ENCODE results near the gene ADCY10. TPM values are rescaled to one million over a fixed set of nuclear protein-coding genes. Genes with fewer than 3 reads are reported as not detected.

The ADCY10 gene
- total and polyA plus RNA-seq, 9 of the 15 experiments (the other 6 are each of a cell fraction or from before 2014, with no cell fraction given) = 0.08 to 0.86 (median 0.22) TPM

DNA sequence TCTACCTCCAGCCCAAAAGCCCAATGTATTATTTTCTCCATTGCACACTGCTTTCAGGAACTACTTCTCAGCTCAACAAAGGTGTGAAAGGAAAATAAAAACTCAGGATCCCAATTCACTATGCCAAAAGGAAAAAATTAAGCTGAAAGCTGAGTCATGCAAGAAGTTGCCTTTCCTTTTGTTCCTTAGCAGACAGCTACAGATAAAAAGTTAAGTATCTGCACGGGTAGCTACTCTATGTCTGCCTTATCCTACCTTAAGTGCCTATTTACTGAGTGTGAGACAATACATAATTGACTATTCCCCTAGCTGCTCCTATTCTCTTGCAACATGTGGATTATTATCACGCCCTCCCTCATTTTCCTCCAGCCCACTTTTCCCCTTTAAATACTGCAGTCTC, 84.1 kb downstream of the ADCY10 start:
- FAIRE-seq = peak; percentile 72
- TF ChIP-seq SREBF2 (CRISPR knock-in tag; IDR thresholded peaks at IDR 0.05) = no peak
- TF ChIP-seq FUS (optimal IDR thresholded peaks at IDR 0.05; ENCODE audit: low read depth, low read length) = no peak
- TF ChIP-seq ZNF655 (CRISPR knock-in tag; IDR thresholded peaks at IDR 0.05) = no peak
- TF ChIP-seq, protein P1, sequence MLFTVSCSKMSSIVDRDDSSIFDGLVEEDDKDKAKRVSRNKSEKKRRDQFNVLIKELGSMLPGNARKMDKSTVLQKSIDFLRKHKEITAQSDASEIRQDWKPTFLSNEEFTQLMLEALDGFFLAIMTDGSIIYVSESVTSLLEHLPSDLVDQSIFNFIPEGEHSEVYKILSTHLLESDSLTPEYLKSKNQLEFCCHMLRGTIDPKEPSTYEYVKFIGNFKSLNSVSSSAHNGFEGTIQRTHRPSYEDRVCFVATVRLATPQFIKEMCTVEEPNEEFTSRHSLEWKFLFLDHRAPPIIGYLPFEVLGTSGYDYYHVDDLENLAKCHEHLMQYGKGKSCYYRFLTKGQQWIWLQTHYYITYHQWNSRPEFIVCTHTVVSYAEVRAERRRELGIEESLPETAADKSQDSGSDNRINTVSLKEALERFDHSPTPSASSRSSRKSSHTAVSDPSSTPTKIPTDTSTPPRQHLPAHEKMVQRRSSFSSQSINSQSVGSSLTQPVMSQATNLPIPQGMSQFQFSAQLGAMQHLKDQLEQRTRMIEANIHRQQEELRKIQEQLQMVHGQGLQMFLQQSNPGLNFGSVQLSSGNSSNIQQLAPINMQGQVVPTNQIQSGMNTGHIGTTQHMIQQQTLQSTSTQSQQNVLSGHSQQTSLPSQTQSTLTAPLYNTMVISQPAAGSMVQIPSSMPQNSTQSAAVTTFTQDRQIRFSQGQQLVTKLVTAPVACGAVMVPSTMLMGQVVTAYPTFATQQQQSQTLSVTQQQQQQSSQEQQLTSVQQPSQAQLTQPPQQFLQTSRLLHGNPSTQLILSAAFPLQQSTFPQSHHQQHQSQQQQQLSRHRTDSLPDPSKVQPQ (CRISPR knock-in tag; IDR thresholded peaks at IDR 0.05; ENCODE audit: borderline replicate concordance) = no peak
- no peak for TF ChIP-seq ZNF354B (CRISPR knock-in tag; IDR thresholded peaks at IDR 0.05)
- TF ChIP-seq MYBL2 (IDR thresholded peaks at IDR 0.05; ENCODE audit: low read depth) = no peak
- TF ChIP-seq MYBL2 (CRISPR knock-in tag; IDR thresholded peaks at IDR 0.05; ENCODE audit: borderline replicate concordance) = no peak
- TF ChIP-seq PTBP1 (IDR thresholded peaks at IDR 0.05; ENCODE audit: low read depth, low read length) = no peak
- TF ChIP-seq TEAD1 (CRISPR knock-in tag; IDR thresholded peaks at IDR 0.05) = no peak
- no peak for TF ChIP-seq ZNF57 (CRISPR knock-in tag; IDR thresholded peaks at IDR 0.05)
- no peak for TF ChIP-seq ELF2 (CRISPR knock-in tag; IDR thresholded peaks at IDR 0.05)
- peak; percentile 56 for TF ChIP-seq BHLHE40 (IDR thresholded peaks at IDR 0.05; ENCODE audit: low read length)
- no peak for TF ChIP-seq ZHX1 (conservative IDR thresholded peaks at IDR 0.05; ENCODE audit: low read length)
- TF ChIP-seq DPF2 (IDR thresholded peaks at IDR 0.05) = peak; percentile 82
- TF ChIP-seq SP2 (IDR thresholded peaks at IDR 0.05; ENCODE audit: extremely low read depth, low read depth, low read length, poor library complexity, severe bottlenecking) = no peak
- TF ChIP-seq HEY1 (CRISPR knock-in tag; IDR thresholded peaks at IDR 0.05; ENCODE audit: borderline replicate concordance) = no peak
- TF ChIP-seq KDM2B (CRISPR knock-in tag; IDR thresholded peaks at IDR 0.05) = no peak
- no peak for TF ChIP-seq PHTF2 (CRISPR knock-in tag; IDR thresholded peaks at IDR 0.05)
- TF ChIP-seq JUNB (CRISPR knock-in tag; conservative IDR thresholded peaks at IDR 0.05) = no peak

More for the DNA sequence above, 84.1 kb downstream of the ADCY10 start:
- BruUV-seq (replicated peaks) = no TSS peak
- Histone ChIP-seq H3K9me1 (ENCODE audit: control insufficient read depth, insufficient read depth, low read length) (no peaks in the 10 kb centered on the region), H3K79me2 (ENCODE audit: control insufficient read depth, insufficient read depth, low read length) (no peaks in the 10 kb centered on the region), H3K27ac (ENCODE audit: extremely low read depth, low read depth, low read length) (peak overlapping the region; percentile 61), H3K27me3 (ENCODE audit: control insufficient read depth in 2 of 2, insufficient read depth in 2 of 2, low read length in 2 of 2) (no peaks in the 10 kb centered on the region), H4K20me1 (replicated peaks; ENCODE audit: control insufficient read depth, insufficient read depth, low read length) (no peaks in the 10 kb centered on the region), H3K4me3 (no peak overlapping the region), H3K36me3 (ENCODE audit: control insufficient read depth, insufficient read depth, low read length) (no peaks in the 10 kb centered on the region), H3K9me3 (replicated peaks; ENCODE audit: control insufficient read depth, insufficient read depth, low read depth, low read length) (no peaks in the 10 kb centered on the region), H3K4me2 (ENCODE audit: insufficient read depth, low read length) (peak overlapping the region; percentile 56; the same call in 1 of the 2 replicates), H2AFZ (ENCODE audit: low read depth, low read length) (peak overlapping the region; percentile 88), H3K9ac (ENCODE audit: insufficient read depth in 1 of 2, low read depth in 2 of 2, low read length in 2 of 2) (peak overlapping the region in 1 of 2 experiments; percentile 45; a peak in 1 of 4 replicates), H3K4me1 (replicated peaks in 1 of 2; ENCODE audit: control insufficient read depth in 2 of 2, insufficient read depth in 2 of 2, low read length in 2 of 2) (peaks cover 8 to 36% of the 10 kb centered on the region in 2 experiments; a peak in 4 of 5 replicates)
- DNase-seq (ENCODE audit: extremely low read depth in 1 of 4, low spot score in 3 of 4) (peak in 1 of 4 experiments; percentile 51), ATAC-seq (peak; percentile 23)
- WGBS (ENCODE audit: insufficient coverage, low coverage, missing lambda C conversion rate) = 8% methylated on average over 2 of the region's 2 CpGs
- ChIA-PET POLR2A (interaction anchor here (0.8 to 1.9 kb wide), 7 partner anchors 9 to 108 kb away, joined by 3 to 10 read pairs (median 4); partner anchors contain the start of gene MPZL1), CTCF (ENCODE audit: low intra/inter-chr PET ratio) (no interaction called here)
- intact Hi-C loops (cut with micrococcal nuclease) (no loop called here), in situ Hi-C loops (cut with MboI) (no loop called here)
